GM12878 (cell line): Measurements from ENCODE around the gene JAKMIP1. TPM values are rescaled to one million over a fixed set of nuclear protein-coding genes. Genes with fewer than 3 reads are reported as not detected.

Experiments used
- ASH2L ChIP-seq: fragments of 300-600, 200-600 bp; sonication (generic); IDR thresholded peaks from 2 replicates; pipeline ENCODE4 v1.6.1; 2017; ENCODE audit warnings: low read depth, mild to moderate bottlenecking, borderline replicate concordance
- ATF2 ChIP-seq: IDR thresholded peaks from 2 replicates; pipeline ENCODE4 v1.6.1; 2012; ENCODE audit warnings: low read length, inconsistent platforms
- ATF3 ChIP-seq: IDR thresholded peaks from 2 replicates; pipeline ENCODE4 v1.6.1; 2011; ENCODE audit warnings: low read depth, mild to moderate bottlenecking, low read length, moderate library complexity, borderline replicate concordance; ENCODE audit errors: extremely low read depth
- FOS ChIP-seq: IDR thresholded peaks from 3 replicates; pipeline ENCODE4 v1.6.1; 2011; ENCODE audit warnings: borderline replicate concordance; ENCODE audit not compliant: insufficient read length; ENCODE audit errors: extremely low read depth
- GABPA ChIP-seq: IDR thresholded peaks from 2 replicates; pipeline ENCODE4 v1.6.1; 2014; ENCODE audit warnings: antibody characterized with exemption, low read depth, mild to moderate bottlenecking, inconsistent platforms
- HDGF ChIP-seq: fragments of 450-650 bp; IDR thresholded peaks from 2 replicates; pipeline ENCODE4 v1.6.1; 2016; ENCODE audit warnings: antibody characterized with exemption
- JUND ChIP-seq: IDR thresholded peaks from 2 replicates; pipeline ENCODE4 v1.6.1; 2012; ENCODE audit warnings: low read depth, mild to moderate bottlenecking, low read length, improper control_type of control experiment, moderate library complexity
- MTA3 ChIP-seq: IDR thresholded peaks from 2 replicates; pipeline ENCODE4 v1.6.1; 2012; ENCODE audit warnings: low read length, inconsistent platforms, borderline replicate concordance
- MYC ChIP-seq: IDR thresholded peaks from 2 replicates; pipeline ENCODE4 v1.6.1; 2011; ENCODE audit warnings: mild to moderate bottlenecking, low read length, moderate library complexity, inconsistent platforms; ENCODE audit not compliant: insufficient read depth, insufficient replicate concordance, insufficient read length, severe bottlenecking
- POLR2A ChIP-seq: IDR thresholded peaks from 2 replicates; pipeline ENCODE4 v1.6.1; 2011; ENCODE audit warnings: low read depth, mild to moderate bottlenecking, low read length
- POLR2AphosphoS5 ChIP-seq: IDR thresholded peaks from 2 replicates; pipeline ENCODE4 v1.6.1; 2011; ENCODE audit warnings: mild to moderate bottlenecking, low read length, inconsistent platforms
- SPI1 ChIP-seq: IDR thresholded peaks from 2 replicates; pipeline ENCODE4 v1.6.1; 2011; ENCODE audit warnings: low read depth, mild to moderate bottlenecking, low read length, moderate library complexity, borderline replicate concordance; ENCODE audit not compliant: insufficient read depth
- SRF ChIP-seq, 2 experiments: IDR thresholded peaks; 2 replicates each; pipeline ENCODE4 v1.6.1; 2011; ENCODE audit warnings: low read depth in 2 of 2, low read length in 2 of 2, mild to moderate bottlenecking in 1 of 2, moderate library complexity in 1 of 2
- TAF1 ChIP-seq: IDR thresholded peaks from 2 replicates; pipeline ENCODE4 v1.6.1; 2011; ENCODE audit warnings: mild to moderate bottlenecking, low read depth, low read length, borderline replicate concordance
- TCF3 ChIP-seq: IDR thresholded peaks from 2 replicates; pipeline ENCODE4 v1.6.1; 2012; ENCODE audit warnings: low read depth, mild to moderate bottlenecking, low read length, borderline replicate concordance; ENCODE audit not compliant: insufficient read depth
- USF2 ChIP-seq: IDR thresholded peaks from 2 replicates; pipeline ENCODE4 v1.6.1; 2011; ENCODE audit warnings: low read depth, low read length, improper control_type of control experiment, borderline replicate concordance
- ZNF274 ChIP-seq: IDR thresholded peaks from one replicate; pipeline ENCODE4 v1.8.0; 2011; ENCODE audit not compliant: insufficient read length, insufficient read depth
- polyA plus RNA-seq, 11 experiments: library from polyadenylated mRNA; depleted of rRNA in 4 of 11; unstranded in 6 of 11; stranded (reverse) in 5 of 11; fragments of >200 nt; fragmentation: Nextera tagmentation in 4 of 11; fragmentation: Illumina TruSeq in 1 of 11; extraction: Ambion mirVana in 4 of 11; extraction: Trizol in 1 of 11; gene quantifications; 1 replicate in 1 of 11; 2 replicates in 10 of 11; pipeline versions ENCODE4 v1.2.1 to v1.2.3, GENCODE V29; 2011 to 2016; ENCODE audit warnings: inconsistent platforms in 2 of 11, missing spikeins in 2 of 11, low read depth in 1 of 11
- total RNA-seq, 4 experiments: library from RNA; depleted of rRNA in 3 of 4; stranded (reverse); fragments of >200 nt in 3 of 4; fragmentation: Illumina TruSeq in 1 of 4; extraction: Trizol in 1 of 4; gene quantifications; 2 replicates each; pipeline versions ENCODE4 v1.2.1 to v1.2.3, GENCODE V29; 2013 to 2021

JAKMIP1 gene
- total and polyA plus RNA-seq, 10 of the 15 experiments (the other 5 are each of a cell fraction or from before 2014, with no cell fraction given), result 0.52 to 16.7 (median 12.3) TPM

DNA sequence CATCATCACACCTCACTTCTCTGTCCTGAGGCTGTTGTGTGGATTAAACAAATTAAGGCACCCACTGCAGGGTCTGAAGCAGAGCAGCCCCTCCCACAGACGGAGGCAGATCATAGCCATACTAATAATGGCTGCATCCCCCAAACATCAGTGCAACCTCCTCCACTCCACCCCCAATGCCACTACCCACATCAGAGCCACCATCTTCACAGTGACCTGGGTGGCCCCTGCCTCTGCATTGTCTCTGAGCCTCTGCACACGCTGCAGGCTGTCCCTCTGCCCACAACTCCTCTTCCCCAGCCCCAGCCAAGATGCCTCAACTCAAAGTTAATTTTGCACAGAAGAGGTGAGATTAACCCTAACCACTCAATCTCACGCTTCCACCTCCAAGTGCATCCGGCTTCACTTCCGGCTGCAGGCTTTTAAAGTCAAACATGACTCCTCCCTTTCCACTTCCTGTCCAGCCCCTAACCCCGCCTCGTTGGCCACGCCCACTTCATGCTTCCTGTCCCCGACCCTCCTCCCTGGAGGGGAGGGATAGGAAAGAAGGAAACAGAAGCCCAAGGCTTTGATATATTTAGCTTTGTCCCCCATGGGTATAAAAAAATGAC is 22.7 kb downstream of the JAKMIP1 start (continued):
- TF ChIP-seq HDGF (peak; percentile 58; the same call in 1 of the 2 replicates), SRF (IDR thresholded peaks at IDR 0.05; ENCODE audit: low read depth in 2 of 2, low read length in 2 of 2) (0 out of 4 replicates have a peak, but pooled peaks of 1 of the 2 experiments have one; percentile 42), USF2 (no peak), ZNF274 (no peak), GABPA (peak; percentile 78), TCF3 (no peak), ASH2L (no peak), FOS (no peak), SPI1 (peak; percentile 28; the same call in 1 of the 2 replicates), POLR2A (peak; percentile 80), ATF2 (no peak), MTA3 (no peak), MYC (no peak), POLR2AphosphoS5 (peak; percentile 88), JUND (no peak), ATF3 (no peak), TAF1 (peak; percentile 99)
